HG03159 (cell line): ENCODE data around the gene NAPG.
"Not testable (repeated sequence)": the region's sequence is repeated elsewhere in the genome, so short reads cannot be mapped to it uniquely, and the experiment has no call there.

Experiments used
- ATAC-seq: cut with Tn5 transposase; IDR thresholded peaks from one replicate; pipeline ENCODE4 v1.9.1; 2021; ENCODE audit warnings: mild to moderate bottlenecking, moderate library complexity; ENCODE audit not compliant: unreplicated experiment

The NAPG gene

GRCh38 chr18:10525697-10526560 lies at the start of gene NAPG:
NAPG (plus strand) TSS chr18:10526027; CDS start chr18:10526103, 76 bp downstream.
- ATAC-seq: peak; percentile 67

DNA sequence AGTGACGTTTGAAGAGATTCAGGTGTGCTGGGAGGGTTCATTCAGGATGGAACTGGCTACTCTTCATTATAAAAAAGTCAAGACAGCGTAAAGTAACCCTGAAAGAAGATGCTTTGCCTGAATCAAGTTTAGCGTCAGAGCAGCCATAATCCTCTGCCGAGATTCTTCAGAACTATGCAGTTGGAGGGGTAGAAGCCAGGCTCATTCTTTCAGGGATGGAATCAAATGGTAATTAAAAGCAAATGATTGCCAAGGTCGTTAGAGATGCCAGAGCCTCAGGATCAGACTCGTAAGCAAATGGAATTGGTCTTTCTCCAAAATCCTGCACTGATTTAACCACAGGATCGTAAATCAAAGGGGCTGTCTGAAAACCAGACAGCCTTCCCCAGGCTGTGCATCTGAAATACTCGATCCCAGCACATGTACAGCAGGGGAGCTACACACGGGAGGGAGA lies 49.5 kb upstream of the NAPG start:
- no peak for ATAC-seq

DNA sequence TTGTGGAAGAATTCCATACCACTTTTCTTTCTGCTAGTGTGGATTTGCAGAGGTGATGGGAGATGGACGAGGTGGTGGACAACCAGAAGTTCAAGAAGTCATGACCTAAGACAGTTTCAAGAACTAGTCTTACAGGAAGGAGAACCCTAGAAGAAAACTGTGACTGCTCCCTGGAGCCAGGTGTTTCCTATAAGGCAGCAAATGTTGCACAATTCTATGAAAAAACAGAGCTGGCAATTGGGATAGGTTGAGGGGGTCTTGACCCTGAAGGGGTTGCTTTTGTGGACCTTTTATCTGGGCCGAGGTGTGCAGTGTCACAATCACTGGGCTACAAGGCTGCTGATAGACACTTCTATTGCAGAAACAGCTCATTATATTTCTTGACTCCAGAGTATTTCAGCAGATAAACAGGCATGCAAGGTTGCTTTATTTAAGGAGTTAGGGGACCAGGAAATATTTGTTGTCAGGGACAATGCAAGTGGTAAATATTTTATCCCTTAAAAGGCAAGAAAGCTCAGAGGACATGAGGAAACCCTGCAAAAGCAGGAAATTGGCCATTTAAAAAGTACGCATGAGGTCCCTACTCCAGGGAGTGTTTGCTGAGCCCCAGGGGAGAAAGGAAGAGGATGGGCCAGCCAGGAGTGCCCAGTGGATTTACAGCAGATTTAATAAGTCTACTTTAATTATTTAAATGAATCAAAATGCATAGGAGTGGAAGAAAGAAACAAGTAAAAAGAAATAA lies 48.5 kb upstream of the NAPG start:
- ATAC-seq: no peak

DNA sequence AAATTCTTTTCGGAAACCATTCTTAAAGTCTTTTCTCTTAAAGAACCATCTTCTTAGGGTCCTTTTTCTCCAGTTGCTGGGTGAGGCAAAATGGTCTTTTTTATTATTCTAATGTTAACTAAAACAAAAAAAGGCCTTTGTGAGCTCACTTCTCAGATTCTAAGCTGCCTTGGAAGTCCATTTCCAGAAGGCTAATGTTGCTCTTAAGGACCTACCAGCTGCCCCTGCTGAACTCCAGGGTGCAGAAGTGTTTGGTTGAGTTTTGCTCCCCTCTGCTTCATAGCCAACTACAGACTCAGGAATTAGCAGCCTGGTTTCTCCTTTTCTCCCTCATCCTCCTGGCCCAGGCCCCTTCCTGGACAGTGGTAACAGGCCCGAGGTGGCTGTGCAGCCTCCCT lies 48.0 kb upstream of the NAPG start:
- ATAC-seq: no peak

GRCh38 chr18:10481831-10482230 lies 44.0 kb upstream of the NAPG start:
- no peak for ATAC-seq

- no peak for ATAC-seq
Observed at GRCh38 chr18:10482363-10482984, 43.4 kb upstream of the NAPG start.

GRCh38 chr18:10482985-10483949 lies 42.6 kb upstream of the NAPG start:
- ATAC-seq: peak; percentile 73

GRCh38 chr18:10485475-10485874 lies 40.4 kb upstream of the NAPG start:
- no peak for ATAC-seq

DNA sequence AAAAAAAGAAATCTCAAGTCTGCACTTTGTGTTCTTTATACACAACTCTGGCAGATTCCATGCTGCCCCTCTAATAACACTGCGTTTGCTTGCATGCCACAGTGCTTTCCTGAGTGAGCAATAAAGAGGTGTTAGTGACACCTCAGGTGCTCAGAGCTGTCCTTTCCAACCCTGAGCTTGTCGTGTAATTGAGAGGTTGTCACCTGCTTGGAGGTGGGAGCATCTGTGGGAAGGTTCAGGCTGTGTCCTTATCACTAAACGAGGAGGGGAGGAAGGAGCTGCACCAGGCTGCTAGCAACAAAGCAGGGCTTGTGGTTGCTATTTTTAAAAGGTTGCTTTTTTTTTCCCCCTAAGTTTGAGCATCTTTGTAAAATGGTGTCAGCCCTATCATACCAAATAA lies 39.5 kb upstream of the NAPG start:
- no peak for ATAC-seq

- ATAC-seq: no peak
Observed at GRCh38 chr18:10487154-10487553, 38.7 kb upstream of the NAPG start.

GRCh38 chr18:10488017-10488416 lies 37.8 kb upstream of the NAPG start:
- no peak for ATAC-seq

GRCh38 chr18:10490401-10491165 lies 35.2 kb upstream of the NAPG start:
- ATAC-seq: peak; percentile 86

DNA sequence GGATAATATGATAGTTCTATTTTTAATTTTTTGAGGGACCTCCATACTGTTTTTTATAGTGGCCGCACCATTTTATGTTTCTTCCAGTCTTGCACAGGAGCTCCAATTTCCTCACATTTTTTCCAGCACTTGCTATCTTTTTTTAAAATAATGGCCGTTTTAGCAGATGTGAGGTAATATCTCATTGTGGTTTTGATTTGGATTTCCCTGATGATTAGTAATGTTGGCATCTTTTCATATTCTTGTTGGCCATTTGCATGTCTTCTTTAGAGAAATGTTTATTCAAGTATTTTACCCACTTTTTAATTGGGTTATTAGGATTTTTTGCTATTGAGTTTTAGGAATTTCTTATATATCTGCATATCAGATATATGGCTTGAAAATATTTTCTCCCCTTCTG lies 29.9 kb upstream of the NAPG start:
- no peak for ATAC-seq

DNA sequence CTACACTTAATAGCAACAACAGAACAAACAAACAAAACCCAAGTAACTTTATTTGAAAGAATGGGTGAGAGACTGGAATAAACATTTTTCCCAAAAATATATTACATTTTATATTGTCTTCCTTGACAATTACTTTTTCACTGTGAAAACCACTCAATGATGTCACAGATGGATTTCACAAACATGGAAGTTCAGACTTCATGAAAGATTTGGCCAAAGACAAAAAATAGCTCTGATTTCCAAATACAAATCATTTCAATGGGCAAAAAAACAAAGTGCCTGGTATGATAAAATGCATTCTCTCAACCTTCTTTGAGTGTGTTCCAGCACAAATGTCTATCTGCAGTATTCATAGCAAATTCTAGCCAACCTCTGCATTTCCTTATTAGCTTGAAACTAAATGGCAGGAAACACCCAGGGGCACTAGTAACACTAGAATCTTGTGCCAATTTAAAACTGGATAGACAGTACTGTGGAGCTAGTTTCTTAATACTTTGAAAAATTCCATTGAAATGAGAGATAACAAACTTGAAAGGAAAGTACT lies 28.5 kb upstream of the NAPG start:
- no peak for ATAC-seq

GRCh38 chr18:10499230-10499629 lies 26.6 kb upstream of the NAPG start:
- ATAC-seq: no peak

- ATAC-seq: no peak
Observed at GRCh38 chr18:10500038-10500437, 25.8 kb upstream of the NAPG start.

- no peak for ATAC-seq
Observed at GRCh38 chr18:10504723-10505122, 21.1 kb upstream of the NAPG start.

DNA sequence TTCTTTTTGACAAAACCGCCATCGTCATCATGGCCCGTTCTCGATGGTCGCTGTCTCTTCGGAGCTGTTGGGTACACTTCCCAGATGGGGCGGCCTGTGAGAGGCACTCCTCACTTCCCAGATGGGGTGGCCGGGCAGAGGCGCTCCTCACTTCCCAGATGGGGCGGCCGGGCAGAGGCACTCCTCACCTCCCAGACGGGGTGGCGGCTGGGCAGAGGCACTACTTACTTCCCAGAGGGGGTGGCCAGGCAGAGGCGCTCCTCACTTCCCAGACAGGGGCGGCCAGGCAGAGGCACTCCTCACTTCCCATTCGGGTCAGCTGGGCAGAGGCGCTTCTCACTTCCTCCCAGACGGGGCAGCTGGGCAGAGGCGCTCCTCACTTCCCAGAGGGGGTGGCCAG lies 19.9 kb upstream of the NAPG start:
- not testable (repeated sequence) for ATAC-seq

- no peak for ATAC-seq
Observed at GRCh38 chr18:10508591-10508990, 17.2 kb upstream of the NAPG start.
